ENCODE data around the gene UNC50. TPM values are rescaled to one million over a fixed set of nuclear protein-coding genes. Genes with fewer than 3 reads are reported as not detected.
A peak's percentile ranks its signal among the peaks of the same experiment; 100 is the strongest.

The UNC50 gene
- total RNA-seq, 1 donor from 2014 or later = 74.6 TPM

DNA sequence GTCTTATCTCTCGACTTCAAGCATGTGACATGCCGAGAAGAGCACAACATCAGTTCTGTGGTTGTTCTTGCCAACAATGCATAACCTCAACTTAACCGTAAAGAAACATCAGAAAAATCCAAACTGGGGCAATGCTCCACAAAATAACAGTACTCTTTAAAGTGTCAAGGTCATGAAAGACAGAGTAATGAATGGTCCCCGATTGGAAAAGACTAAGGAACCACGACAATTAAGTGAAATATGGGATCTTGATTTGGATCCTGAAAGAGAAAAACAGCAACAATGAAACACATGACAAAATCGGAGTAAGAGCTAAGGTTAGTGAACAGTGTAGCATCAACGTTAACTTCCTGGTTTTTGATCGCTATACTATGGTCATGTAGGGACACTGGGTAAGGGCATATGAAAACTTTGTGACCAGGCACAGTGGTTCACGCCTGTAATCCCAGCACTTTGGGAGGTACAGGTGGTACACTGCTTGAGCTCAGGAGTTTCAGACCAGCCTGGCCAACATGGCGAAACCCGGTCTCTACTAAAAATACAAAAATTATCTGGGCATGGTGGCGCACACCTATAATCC lies 55.2 kb downstream of the UNC50 start:
- H3K27ac ChIP-seq = no peak overlapping the region
- H3K4me3 Mint-ChIP-seq = no peak overlapping the region
- TF ChIP-seq CTCF (IDR thresholded peaks at IDR 0.05) (no peak), EZH2phosphoT487 (IDR thresholded peaks at IDR 0.05) (no peak)
- H3K36me3 ChIP-seq = no peaks in the 10 kb centered on the region
- H4K20me1 ChIP-seq (ENCODE audit: low read depth) = no peaks in the 10 kb centered on the region
- H3K9me3 Mint-ChIP-seq = peaks cover 7% of the 10 kb centered on the region
- H2AFZ ChIP-seq (replicated peaks) = no peak overlapping the region
- H3K27me3 ChIP-seq = no peaks in the 10 kb centered on the region
- H3F3A ChIP-seq (ENCODE audit: low read depth) = no peaks in the 10 kb centered on the region
- no peaks in the 10 kb centered on the region for H3K27me3 Mint-ChIP-seq (ENCODE audit: insufficient read depth, low read depth)
- no peak for DNase-seq (ENCODE audit: low spot score)
- no peaks in the 10 kb centered on the region for H3K9me3 ChIP-seq (ENCODE audit: low read depth)
- H3K4me1 ChIP-seq = no peaks in the 10 kb centered on the region
- no peak overlapping the region for H3K9ac ChIP-seq
- H3K4me3 ChIP-seq = no peak overlapping the region
- no peak overlapping the region for H3K4me2 ChIP-seq
- peaks cover 3% of the 10 kb centered on the region for H3K36me3 Mint-ChIP-seq
- no peaks in the 10 kb centered on the region for H3K79me2 ChIP-seq (ENCODE audit: low read depth)
- H3K27ac Mint-ChIP-seq = peak overlapping the region; percentile 25
- H3K4me1 Mint-ChIP-seq = no peaks in the 10 kb centered on the region

- no peaks in the 10 kb centered on the region for H3K27me3 Mint-ChIP-seq (ENCODE audit: insufficient read depth, low read depth)
- no peaks in the 10 kb centered on the region for H3K4me1 Mint-ChIP-seq
- Histone ChIP-seq H3K9ac (no peak overlapping the region), H4K20me1 (ENCODE audit: low read depth) (no peaks in the 10 kb centered on the region), H2AFZ (replicated peaks) (no peak overlapping the region), H3K79me2 (ENCODE audit: low read depth) (no peaks in the 10 kb centered on the region), H3K36me3 (no peaks in the 10 kb centered on the region), H3K4me1 (no peaks in the 10 kb centered on the region), H3K9me3 (ENCODE audit: low read depth) (no peaks in the 10 kb centered on the region), H3K4me3 (no peak overlapping the region), H3K27me3 (no peaks in the 10 kb centered on the region), H3F3A (ENCODE audit: low read depth) (no peaks in the 10 kb centered on the region), H3K4me2 (no peak overlapping the region), H3K27ac (no peak overlapping the region)
- peaks cover 7% of the 10 kb centered on the region for H3K9me3 Mint-ChIP-seq
- H3K27ac Mint-ChIP-seq = no peak overlapping the region
- TF ChIP-seq CTCF (IDR thresholded peaks at IDR 0.05) (no peak), EZH2phosphoT487 (IDR thresholded peaks at IDR 0.05) (no peak), EZH2 (IDR thresholded peaks at IDR 0.05) (no peak)
- no peak for DNase-seq (ENCODE audit: low spot score)
- peaks cover 4% of the 10 kb centered on the region for H3K36me3 Mint-ChIP-seq
- no peak overlapping the region for H3K4me3 Mint-ChIP-seq
Observed at GRCh38 chr2:98664323-98664722, 55.9 kb downstream of the UNC50 start.

DNA sequence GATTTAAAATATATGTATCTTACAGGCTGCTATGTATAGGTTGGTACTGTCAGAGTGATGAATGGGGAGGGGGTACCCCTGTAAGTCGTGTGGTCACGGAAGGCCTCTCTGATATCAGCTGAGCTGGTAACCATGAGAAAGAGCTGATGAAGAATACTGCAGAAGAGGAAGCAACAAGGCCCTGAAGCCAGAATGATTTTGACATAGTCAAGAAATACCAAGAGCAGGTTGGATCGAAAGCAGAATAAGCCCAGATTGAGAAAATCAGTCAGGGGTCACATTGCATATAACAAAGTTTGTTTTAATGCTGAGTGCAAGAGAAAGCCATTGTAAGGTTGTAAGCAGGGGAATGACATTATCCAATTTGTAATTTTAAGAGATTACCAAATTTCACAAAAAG lies 57.3 kb downstream of the UNC50 start:
- Histone ChIP-seq H2AFZ (replicated peaks) (no peak overlapping the region), H3K27me3 (no peaks in the 10 kb centered on the region), H3F3A (ENCODE audit: low read depth) (no peaks in the 10 kb centered on the region), H3K27ac (no peak overlapping the region), H3K36me3 (no peaks in the 10 kb centered on the region), H3K9me3 (ENCODE audit: low read depth) (no peaks in the 10 kb centered on the region), H4K20me1 (ENCODE audit: low read depth) (no peaks in the 10 kb centered on the region), H3K79me2 (ENCODE audit: low read depth) (no peaks in the 10 kb centered on the region), H3K4me1 (no peaks in the 10 kb centered on the region), H3K9ac (no peak overlapping the region), H3K4me2 (no peak overlapping the region), H3K4me3 (no peak overlapping the region)
- Mint-ChIP-seq H3K27me3 (ENCODE audit: insufficient read depth, low read depth) (no peaks in the 10 kb centered on the region), H3K4me1 (no peaks in the 10 kb centered on the region), H3K36me3 (peaks cover 4% of the 10 kb centered on the region), H3K4me3 (no peak overlapping the region), H3K27ac (no peak overlapping the region), H3K9me3 (peaks cover 4% of the 10 kb centered on the region)
- no peak for TF ChIP-seq EZH2phosphoT487 (IDR thresholded peaks at IDR 0.05)
- no peak for TF ChIP-seq CTCF (IDR thresholded peaks at IDR 0.05)
- no peak for TF ChIP-seq EZH2 (IDR thresholded peaks at IDR 0.05)
- DNase-seq (ENCODE audit: low spot score) = no peak

Other genes with a start within 250 kb of the UNC50 start
- 34.2 and 35.1 TPM in 2 replicates for gene INPP4A, start 163.7 kb upstream of the UNC50 start, total RNA-seq (ENCODE audit: low replicate concordance)
- 62.3 and 110 TPM in 2 replicates for gene COA5, start 77 bp upstream of the UNC50 start, total RNA-seq (ENCODE audit: low replicate concordance)
- 6.1 and 8.0 TPM in 2 replicates for gene MGAT4A, start 122.5 kb downstream of the UNC50 start, total RNA-seq (ENCODE audit: low replicate concordance)